Spleen (tissue), 11 donors: Measurements from ENCODE around the gene FLOT1. TPM values are rescaled to one million over a fixed set of nuclear protein-coding genes. Genes with fewer than 3 reads are reported as not detected.

Experiments
- DNase-seq: peaks from one replicate; pipeline ENCODE4 v3.0.0-alpha.2; 2020
- H3K27ac ChIP-seq, 8 donors: fragments of 200-600 bp; sonication (generic) in 7 of 8; 1 replicate in 4 of 8; 2 replicates in 4 of 8; pipeline versions ENCODE4 v1.5.0 to v1.8.0; 2016 to 2021; ENCODE audit warnings: inconsistent platforms in 4 of 8, mild to moderate bottlenecking in 4 of 8, moderate library complexity in 1 of 8
- H3K27me3 ChIP-seq, 7 donors: fragments of 200-600 bp; sonication (generic) in 6 of 7; replicated peaks in 1 of 7; 1 replicate in 4 of 7; 2 replicates in 3 of 7; pipeline versions ENCODE4 v1.5.0 to v1.8.0; 2016 to 2021; ENCODE audit warnings: inconsistent platforms in 3 of 7, mild to moderate bottlenecking in 1 of 7
- H3K36me3 ChIP-seq, 6 donors: fragments of 200-600 bp; sonication (generic) in 5 of 6; 1 replicate in 4 of 6; 2 replicates in 2 of 6; pipeline versions ENCODE4 v1.5.0 to v1.8.0; 2016 to 2021; ENCODE audit warnings: inconsistent platforms in 2 of 6
- H3K4me1 ChIP-seq, 6 donors: fragments of 200-600 bp; sonication (generic) in 5 of 6; 1 replicate in 3 of 6; 2 replicates in 3 of 6; pipeline versions ENCODE4 v1.5.0 to v1.8.0; 2016 to 2021; ENCODE audit warnings: inconsistent platforms in 3 of 6
- H3K4me3 ChIP-seq, 8 donors: fragments of 200-600 bp; sonication (generic) in 7 of 8; 1 replicate in 4 of 8; 2 replicates in 4 of 8; pipeline versions ENCODE4 v1.5.0 to v1.8.0; 2016 to 2021; ENCODE audit warnings: inconsistent platforms in 4 of 8, mild to moderate bottlenecking in 4 of 8, moderate library complexity in 2 of 8
- H3K9me3 ChIP-seq, 8 donors: fragments of 200-600 bp; sonication (generic) in 7 of 8; 1 replicate in 4 of 8; 2 replicates in 4 of 8; pipeline versions ENCODE4 v1.5.0 to v1.8.0; 2016 to 2021; ENCODE audit warnings: inconsistent platforms in 4 of 8
- POLR2A ChIP-seq, 3 donors: fragments of 450-650 bp; IDR thresholded peaks; one replicate each; pipeline ENCODE4 v1.5.1; 2017; ENCODE audit warnings: antibody characterized with exemption in 3 of 3, mild to moderate bottlenecking in 1 of 3
- POLR2AphosphoS5 ChIP-seq, 3 donors: sonication (generic); formaldehyde crosslinking; IDR thresholded peaks; one replicate each; pipeline ENCODE4 v1.5.1; 2017; ENCODE audit warnings: antibody characterized with exemption in 3 of 3
- WGBS, 5 donors: extraction: QIAGEN DNeasy Blood & Tissue Kit in 3 of 5; methylation state at CpG; one replicate each; pipeline versions ENCODE4 v1.1.5 to v1.1.7; 2013 to 2018; 5-methylcytosine and 5-hydroxymethylcytosine counted together
- intact Hi-C: fragments of 100-400 bp; cut with DNase I; formaldehyde crosslinking; loops from one replicate; pipeline ENCODE4 v1.15.0; 2023; ENCODE audit warnings: low total_unique reads
- polyA plus RNA-seq, 3 donors: library from polyadenylated mRNA; stranded (reverse); fragments of 200-250 nt; gene quantifications; one replicate each; pipeline ENCODE4 v1.2.1, GENCODE V29; 2013
- total RNA-seq, 7 donors: library from RNA; depleted of rRNA in 3 of 7; stranded (reverse); fragments of >200 nt in 3 of 7; fragmentation: NEBNext Ultra II Directional in 4 of 7; extraction: Animal tissue kit (Norgen Biotek cat#: 25700) in 4 of 7; gene quantifications; one replicate each; pipeline versions ENCODE4 v1.1.0 to v1.2.1, GENCODE V29; 2016 to 2021
- TF ChIP-seq, protein P1 (sequence below), 11 experiments: fragments of 200-600 bp in 7 of 11; fragments of 450-650 bp in 4 of 11; sonication (generic) in 4 of 11; IDR thresholded peaks in 8 of 11; conservative IDR thresholded peaks in 3 of 11; 1 replicate in 7 of 11; 2 replicates in 4 of 11; pipeline versions ENCODE4 v1.4.0 to v1.8.0; 2016 to 2021; ENCODE audit warnings: antibody characterized with exemption in 11 of 11, inconsistent platforms in 4 of 11, mild to moderate bottlenecking in 1 of 11
- donor health status: healthy with polysubstance abuse.
- donor health status: DM: no; HTN: no; CAD: no; lungs with moderate emphysema.
- donor health status: DM: no; HTN: no; CAD: no.
- donor health status: Bipolar disorder and iron deficiency.
- donor health status: healthy.
- donor health status: DM: no; HTN: no; CAD: no.
- donor health status: DM: yes; HTN: yes; CAD: no.

The FLOT1 gene
- total and polyA plus RNA-seq, 10 donors = 116 to 205 (median 165) TPM

DNA sequence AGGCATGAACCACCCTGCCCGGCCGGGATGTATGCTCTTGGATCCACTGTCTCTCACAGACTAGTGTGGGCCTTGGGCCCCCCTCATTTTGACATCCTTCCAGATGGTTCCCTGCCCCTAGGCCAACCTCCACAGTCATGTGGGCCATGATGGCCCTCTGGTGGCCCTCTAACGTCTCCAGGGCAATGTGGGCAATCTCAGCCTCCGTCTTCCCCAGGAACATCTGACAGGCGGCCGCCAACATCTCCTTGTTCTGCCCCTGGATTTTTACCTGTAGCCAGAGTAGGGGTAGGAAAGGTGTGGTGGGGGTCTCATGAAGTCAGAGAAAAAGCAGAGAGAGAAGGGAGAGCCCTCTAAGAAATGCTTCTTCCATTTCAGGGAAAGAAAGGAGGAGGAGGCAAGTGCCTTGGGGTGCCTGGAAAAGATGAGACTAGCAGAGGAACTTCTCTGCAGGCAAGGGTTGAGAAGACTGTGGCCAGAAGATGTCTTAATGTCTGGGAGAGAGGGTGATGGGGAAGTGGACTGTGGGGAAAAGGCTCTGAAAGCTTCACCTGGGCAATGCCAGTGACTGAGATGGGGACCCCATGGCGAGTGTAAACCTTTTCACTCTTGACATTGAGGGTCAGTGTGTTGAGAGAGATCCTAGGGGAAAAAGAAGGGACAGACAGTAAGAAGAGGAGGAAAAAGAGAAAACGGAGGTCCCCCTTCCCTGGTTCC, 1.3 kb downstream of the FLOT1 start:
- Histone ChIP-seq H3K36me3 (peaks cover 5 to 54% (median 33%) of the 10 kb centered on the region in 6 donors), H3K27ac (peak overlapping the region; percentile 89 to 98 (median 94)), H3K9me3 (no peaks in the 10 kb centered on the region), H3K4me1 (peaks cover 36 to 93% (median 80%) of the 10 kb centered on the region in 6 donors), H3K4me3 (peak overlapping the region; percentile 74 to 94 (median 87)), H3K27me3 (no peaks in the 10 kb centered on the region)
- intact Hi-C loops = loop anchor here (5.0 to 10.0 kb wide), 2 partner anchors 81 to 344 kb away; no protein-coding TSS in a partner anchor
- DNase-seq = no peak
- TF ChIP-seq POLR2A (IDR thresholded peaks at IDR 0.05) (no peak), POLR2AphosphoS5 (IDR thresholded peaks at IDR 0.05) (no peak)
- TF ChIP-seq, protein P1, sequence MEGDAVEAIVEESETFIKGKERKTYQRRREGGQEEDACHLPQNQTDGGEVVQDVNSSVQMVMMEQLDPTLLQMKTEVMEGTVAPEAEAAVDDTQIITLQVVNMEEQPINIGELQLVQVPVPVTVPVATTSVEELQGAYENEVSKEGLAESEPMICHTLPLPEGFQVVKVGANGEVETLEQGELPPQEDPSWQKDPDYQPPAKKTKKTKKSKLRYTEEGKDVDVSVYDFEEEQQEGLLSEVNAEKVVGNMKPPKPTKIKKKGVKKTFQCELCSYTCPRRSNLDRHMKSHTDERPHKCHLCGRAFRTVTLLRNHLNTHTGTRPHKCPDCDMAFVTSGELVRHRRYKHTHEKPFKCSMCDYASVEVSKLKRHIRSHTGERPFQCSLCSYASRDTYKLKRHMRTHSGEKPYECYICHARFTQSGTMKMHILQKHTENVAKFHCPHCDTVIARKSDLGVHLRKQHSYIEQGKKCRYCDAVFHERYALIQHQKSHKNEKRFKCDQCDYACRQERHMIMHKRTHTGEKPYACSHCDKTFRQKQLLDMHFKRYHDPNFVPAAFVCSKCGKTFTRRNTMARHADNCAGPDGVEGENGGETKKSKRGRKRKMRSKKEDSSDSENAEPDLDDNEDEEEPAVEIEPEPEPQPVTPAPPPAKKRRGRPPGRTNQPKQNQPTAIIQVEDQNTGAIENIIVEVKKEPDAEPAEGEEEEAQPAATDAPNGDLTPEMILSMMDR (IDR thresholded peaks at IDR 0.05 in 8 of 11, conservative IDR thresholded peaks at IDR 0.05 in 3 of 11) = no peak
- WGBS, 5 donors = 69 to 78% (median 76%) methylated on average over 8 of the region's 8 CpGs

DNA sequence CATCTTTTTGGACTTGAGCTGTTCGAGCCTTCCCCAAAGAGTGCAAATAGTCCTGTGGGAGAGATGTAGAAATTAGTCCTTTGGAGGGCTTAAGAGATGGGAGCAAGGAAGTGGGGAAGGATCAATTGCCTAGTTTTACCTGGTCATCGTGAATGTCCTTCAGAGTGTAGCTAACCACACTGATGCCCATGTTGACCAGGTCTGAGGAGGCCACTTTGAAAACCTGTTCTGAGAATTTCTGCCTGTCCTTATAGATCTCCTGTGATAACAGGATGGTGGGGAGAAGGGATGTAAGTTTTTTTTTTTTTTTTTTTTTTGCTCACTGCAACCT, 2.0 kb downstream of the FLOT1 start:
- intact Hi-C loops = loop anchor here (5.0 to 10.0 kb wide), 2 partner anchors 82 to 344 kb away; no protein-coding TSS in a partner anchor
- Histone ChIP-seq H3K27ac (peak overlapping the region in 7 of 8 donors; percentile 4 to 98 (median 94)), H3K9me3 (no peaks in the 10 kb centered on the region), H3K36me3 (peaks cover 5 to 61% (median 36%) of the 10 kb centered on the region in 6 donors), H3K4me1 (peaks cover 43 to 99% (median 88%) of the 10 kb centered on the region in 6 donors), H3K4me3 (peak overlapping the region in 1 of 8 donors; percentile 74), H3K27me3 (no peaks in the 10 kb centered on the region)
- TF ChIP-seq POLR2AphosphoS5 (IDR thresholded peaks at IDR 0.05) = no peak
- WGBS, 5 donors = 86 to 98% (median 87%) methylated on average over 2 of the region's 2 CpGs
- no peak for DNase-seq

DNA sequence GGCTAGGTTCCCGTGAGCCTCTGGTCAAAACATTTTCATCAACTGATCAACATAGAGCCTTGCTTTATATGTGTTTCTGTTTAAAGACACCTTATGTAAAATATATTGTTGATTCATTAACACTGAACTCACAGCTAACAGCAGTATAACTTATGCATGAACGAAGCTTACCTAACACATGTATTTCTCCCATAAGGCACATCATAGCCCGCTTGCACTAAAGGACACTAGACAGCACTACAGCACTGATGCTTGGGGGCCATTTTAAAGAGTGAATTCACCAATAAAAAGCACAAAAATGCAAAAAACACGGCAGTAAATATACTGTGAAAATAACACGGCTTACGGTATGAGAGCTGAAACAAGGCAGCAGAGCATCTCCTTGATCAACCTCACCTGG, 4.0 kb downstream of the FLOT1 start:
- H3K27ac ChIP-seq = peak overlapping the region in 3 of 8 donors; percentile 73 to 84 (median 77)
- peaks cover 5 to 81% (median 54%) of the 10 kb centered on the region in 6 donors for H3K36me3 ChIP-seq
- H3K9me3 ChIP-seq = no peaks in the 10 kb centered on the region
- TF ChIP-seq POLR2A (IDR thresholded peaks at IDR 0.05) (no peak), POLR2AphosphoS5 (IDR thresholded peaks at IDR 0.05) (no peak)
- TF ChIP-seq, protein P1 (IDR thresholded peaks at IDR 0.05 in 8 of 11, conservative IDR thresholded peaks at IDR 0.05 in 3 of 11) = no peak
- no peak overlapping the region for H3K4me3 ChIP-seq
- peaks cover 43 to 91% (median 81%) of the 10 kb centered on the region in 6 donors for H3K4me1 ChIP-seq
- DNase-seq = no peak
- no peaks in the 10 kb centered on the region for H3K27me3 ChIP-seq
- 89 to 94% (median 91%) methylated on average over 6 of the region's 6 CpGs for WGBS, 5 donors
- intact Hi-C loops = no loop called here

DNA sequence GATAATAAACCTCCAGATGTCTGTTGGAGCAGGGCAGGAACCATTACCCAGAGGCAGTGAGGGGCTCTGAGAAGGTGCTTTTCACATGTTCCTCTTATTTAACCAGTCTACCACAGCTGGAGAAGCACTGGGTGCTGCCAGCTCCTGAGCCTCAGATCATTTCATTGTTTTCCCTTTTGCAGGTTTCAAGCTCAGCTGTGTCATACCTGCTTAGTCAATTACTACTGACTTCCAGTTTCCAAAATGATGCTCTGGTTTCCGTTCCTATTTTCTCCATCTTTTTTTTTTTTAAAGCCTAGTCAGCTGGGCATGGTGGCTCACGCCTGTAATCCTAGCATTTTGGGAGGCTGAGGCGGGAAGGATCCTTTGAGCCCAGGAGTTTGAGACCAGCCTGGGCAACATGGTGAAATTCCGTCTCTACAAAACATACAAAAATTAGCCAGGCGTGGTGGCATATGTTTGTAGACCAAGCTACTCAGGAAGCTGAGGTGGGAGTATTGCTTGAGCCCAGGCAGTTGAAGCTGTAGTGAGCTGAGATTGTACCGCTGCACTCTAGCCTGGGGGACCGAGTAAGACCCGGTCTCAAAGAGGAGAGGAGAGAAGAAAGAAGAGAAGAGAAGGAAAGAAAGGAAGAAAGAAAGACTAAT, 6.7 kb downstream of the FLOT1 start:
- Histone ChIP-seq H3K4me1 (peaks cover 33 to 93% (median 66%) of the 10 kb centered on the region in 6 donors), H3K4me3 (no peak overlapping the region), H3K27me3 (no peaks in the 10 kb centered on the region), H3K9me3 (no peaks in the 10 kb centered on the region), H3K27ac (peak overlapping the region in 5 of 8 donors; percentile 17 to 84 (median 74)), H3K36me3 (peaks cover 5 to 100% (median 72%) of the 10 kb centered on the region in 6 donors)
- 65 to 80% (median 72%) methylated on average over 8 of the region's 8 CpGs for WGBS, 5 donors
- intact Hi-C loops = no loop called here
- DNase-seq = no peak
- TF ChIP-seq, protein P1 (IDR thresholded peaks at IDR 0.05 in 8 of 11, conservative IDR thresholded peaks at IDR 0.05 in 3 of 11) = no peak
- TF ChIP-seq POLR2A (IDR thresholded peaks at IDR 0.05) (no peak), POLR2AphosphoS5 (IDR thresholded peaks at IDR 0.05) (no peak)
